SJCRH30 (cell line): Measurements from ENCODE around the gene DOK1. TPM values are rescaled to one million over a fixed set of nuclear protein-coding genes. Genes with fewer than 3 reads are reported as not detected.

ENCODE experiments used
- DNase-seq, 2 experiments: peaks; one replicate each; pipeline ENCODE4 v3.0.0-alpha.2; 2015 to 2020
- H3K27ac ChIP-seq: fragments of 250-450 bp; sonication (Bioruptor Pico); 2 replicates; pipeline ENCODE4 v1.5.1; 2020; ENCODE audit warnings: mild to moderate bottlenecking, moderate library complexity
- H3K27me3 ChIP-seq: fragments of 250-450 bp; sonication (Bioruptor Pico); 2 replicates; pipeline ENCODE4 v1.5.1; 2020; ENCODE audit warnings: mild to moderate bottlenecking, moderate library complexity
- H3K36me3 ChIP-seq: fragments of 250-450 bp; sonication (Bioruptor Pico); 2 replicates; pipeline ENCODE4 v1.5.1; 2020; ENCODE audit warnings: mild to moderate bottlenecking, moderate library complexity
- H3K4me1 ChIP-seq: fragments of 250-450 bp; sonication (Bioruptor Pico); 2 replicates; pipeline ENCODE4 v1.5.1; 2020; ENCODE audit warnings: mild to moderate bottlenecking, moderate library complexity
- H3K4me3 ChIP-seq: fragments of 250-450 bp; sonication (Bioruptor Pico); 2 replicates; pipeline ENCODE4 v1.5.1; 2020; ENCODE audit warnings: mild to moderate bottlenecking, moderate library complexity
- H3K9me3 ChIP-seq: fragments of 250-450 bp; sonication (Bioruptor Pico); replicated peaks from 2 replicates; pipeline ENCODE4 v1.5.1; 2020; ENCODE audit warnings: mild to moderate bottlenecking, moderate library complexity
- total RNA-seq: library from RNA; depleted of rRNA; stranded (reverse); fragments of >200 nt; shearing (Covaris generic); gene quantifications from 2 replicates; pipeline ENCODE4 v1.2.3, GENCODE V29; 2014

DOK1 gene
- total RNA-seq, 1 experiment from 2014 or later: 4.4 TPM

GRCh38 chr2:74583504-74583903 is 29.0 kb downstream of the DOK1 start:
- Histone ChIP-seq H3K36me3 (no peaks in the 10 kb centered on the region), H3K9me3 (no peaks in the 10 kb centered on the region), H3K4me3 (no peak overlapping the region), H3K4me1 (peaks cover 16% of the 10 kb centered on the region), H3K27me3 (no peaks in the 10 kb centered on the region), H3K27ac (peak overlapping the region; percentile 49)
- peak; percentile 79 to 92 for DNase-seq

- Histone ChIP-seq H3K27me3 (no peaks in the 10 kb centered on the region), H3K4me3 (no peak overlapping the region), H3K4me1 (peaks cover 16% of the 10 kb centered on the region), H3K36me3 (no peaks in the 10 kb centered on the region), H3K27ac (peak overlapping the region; percentile 49), H3K9me3 (no peaks in the 10 kb centered on the region)
- DNase-seq: no peak
These were observed 29.6 kb downstream of the DOK1 start for GRCh38 chr2:74584088-74584645.

GRCh38 chr2:74585406-74586185 is 31.1 kb downstream of the DOK1 start:
- no peaks in the 10 kb centered on the region for H3K9me3 ChIP-seq
- no peaks in the 10 kb centered on the region for H3K27me3 ChIP-seq
- peak in 1 of 2 experiments; percentile 46 for DNase-seq
- no peak overlapping the region for H3K4me3 ChIP-seq
- no peak overlapping the region for H3K27ac ChIP-seq
- no peaks in the 10 kb centered on the region for H3K36me3 ChIP-seq
- peaks cover 16% of the 10 kb centered on the region for H3K4me1 ChIP-seq

GRCh38 chr2:74587664-74588277 is 33.3 kb downstream of the DOK1 start:
- Histone ChIP-seq H3K27ac (no peak overlapping the region), H3K27me3 (no peaks in the 10 kb centered on the region), H3K4me3 (no peak overlapping the region), H3K36me3 (no peaks in the 10 kb centered on the region), H3K4me1 (peaks cover 16% of the 10 kb centered on the region), H3K9me3 (no peaks in the 10 kb centered on the region)
- peak; percentile 62 to 85 for DNase-seq

GRCh38 chr2:74588664-74589063 is 34.1 kb downstream of the DOK1 start:
- H3K4me3 ChIP-seq: no peak overlapping the region
- H3K27ac ChIP-seq: no peak overlapping the region
- H3K9me3 ChIP-seq: no peaks in the 10 kb centered on the region
- H3K4me1 ChIP-seq: peaks cover 7% of the 10 kb centered on the region
- no peaks in the 10 kb centered on the region for H3K36me3 ChIP-seq
- DNase-seq: no peak
- H3K27me3 ChIP-seq: no peaks in the 10 kb centered on the region

GRCh38 chr2:74593826-74594772 is 39.6 kb downstream of the DOK1 start:
- H3K9me3 ChIP-seq: no peaks in the 10 kb centered on the region
- H3K36me3 ChIP-seq: no peaks in the 10 kb centered on the region
- no peaks in the 10 kb centered on the region for H3K4me1 ChIP-seq
- H3K27ac ChIP-seq: no peak overlapping the region
- 0 out of 2 replicates have a peak, but pooled peaks cover 3% of the 10 kb centered on the region for H3K27me3 ChIP-seq
- no peak overlapping the region for H3K4me3 ChIP-seq
- no peak for DNase-seq

- peaks cover 6% of the 10 kb centered on the region; the same call in 1 of the 2 replicates for H3K27me3 ChIP-seq
- no peaks in the 10 kb centered on the region for H3K9me3 ChIP-seq
- H3K4me3 ChIP-seq: no peak overlapping the region
- H3K27ac ChIP-seq: no peak overlapping the region
- no peaks in the 10 kb centered on the region for H3K36me3 ChIP-seq
- DNase-seq: no peak
- no peaks in the 10 kb centered on the region for H3K4me1 ChIP-seq
These were observed 42.1 kb downstream of the DOK1 start for GRCh38 chr2:74596584-74596983.

- Histone ChIP-seq H3K4me3 (no peak overlapping the region), H3K36me3 (no peaks in the 10 kb centered on the region), H3K27ac (no peak overlapping the region), H3K27me3 (peaks cover 6% of the 10 kb centered on the region; the same call in 1 of the 2 replicates), H3K9me3 (no peaks in the 10 kb centered on the region), H3K4me1 (no peaks in the 10 kb centered on the region)
- no peak for DNase-seq
These were observed 42.9 kb downstream of the DOK1 start for GRCh38 chr2:74597410-74597809.

- H3K27me3 ChIP-seq: peaks cover 11% of the 10 kb centered on the region; the same call in 1 of the 2 replicates
- DNase-seq: no peak
- no peak overlapping the region for H3K27ac ChIP-seq
- H3K4me3 ChIP-seq: no peak overlapping the region
- no peaks in the 10 kb centered on the region for H3K4me1 ChIP-seq
- H3K36me3 ChIP-seq: no peaks in the 10 kb centered on the region
- H3K9me3 ChIP-seq: no peaks in the 10 kb centered on the region
These were observed 45.2 kb downstream of the DOK1 start for GRCh38 chr2:74599676-74600075.

- no peak for DNase-seq
These were observed 48.2 kb downstream of the DOK1 start for GRCh38 chr2:74602586-74603281.

GRCh38 chr2:74603282-74604000 is 48.9 kb downstream of the DOK1 start:
- Histone ChIP-seq H3K27me3 (peaks cover 8% of the 10 kb centered on the region; the same call in 1 of the 2 replicates), H3K27ac (no peak overlapping the region), H3K4me3 (no peak overlapping the region), H3K36me3 (no peaks in the 10 kb centered on the region), H3K9me3 (no peaks in the 10 kb centered on the region), H3K4me1 (no peaks in the 10 kb centered on the region)
- DNase-seq: no peak

More at GRCh38 chr2:74602586-74603281, 48.2 kb downstream of the DOK1 start:
- Histone ChIP-seq H3K36me3 (no peaks in the 10 kb centered on the region), H3K4me1 (no peaks in the 10 kb centered on the region), H3K4me3 (no peak overlapping the region), H3K27ac (no peak overlapping the region), H3K9me3 (no peaks in the 10 kb centered on the region), H3K27me3 (peaks cover 9% of the 10 kb centered on the region; the same call in 1 of the 2 replicates)

GRCh38 chr2:74606927-74607326 is 52.4 kb downstream of the DOK1 start:
- DNase-seq: no peak
- Histone ChIP-seq H3K36me3 (no peaks in the 10 kb centered on the region), H3K4me1 (no peaks in the 10 kb centered on the region), H3K27me3 (peaks cover 5% of the 10 kb centered on the region; the same call in 1 of the 2 replicates), H3K27ac (no peak overlapping the region), H3K4me3 (no peak overlapping the region), H3K9me3 (no peaks in the 10 kb centered on the region)
